Spleen (tissue), 11 donors: ENCODE results near the gene KDM2A. TPM values are rescaled to one million over a fixed set of nuclear protein-coding genes. Genes with fewer than 3 reads are reported as not detected.
A peak's percentile ranks its signal among the peaks of the same experiment; 100 is the strongest.

Source experiments
- DNase-seq: peaks from one replicate; pipeline ENCODE4 v3.0.0-alpha.2; 2020
- H3K27ac ChIP-seq, 8 donors: fragments of 200-600 bp; sonication (generic) in 7 of 8; 1 replicate in 4 of 8; 2 replicates in 4 of 8; pipeline versions ENCODE4 v1.5.0 to v1.8.0; 2016 to 2021; ENCODE audit warnings: inconsistent platforms in 4 of 8, mild to moderate bottlenecking in 4 of 8, moderate library complexity in 1 of 8
- H3K27me3 ChIP-seq, 7 donors: fragments of 200-600 bp; sonication (generic) in 6 of 7; replicated peaks in 1 of 7; 1 replicate in 4 of 7; 2 replicates in 3 of 7; pipeline versions ENCODE4 v1.5.0 to v1.8.0; 2016 to 2021; ENCODE audit warnings: inconsistent platforms in 3 of 7, mild to moderate bottlenecking in 1 of 7
- H3K36me3 ChIP-seq, 6 donors: fragments of 200-600 bp; sonication (generic) in 5 of 6; 1 replicate in 4 of 6; 2 replicates in 2 of 6; pipeline versions ENCODE4 v1.5.0 to v1.8.0; 2016 to 2021; ENCODE audit warnings: inconsistent platforms in 2 of 6
- H3K4me1 ChIP-seq, 6 donors: fragments of 200-600 bp; sonication (generic) in 5 of 6; 1 replicate in 3 of 6; 2 replicates in 3 of 6; pipeline versions ENCODE4 v1.5.0 to v1.8.0; 2016 to 2021; ENCODE audit warnings: inconsistent platforms in 3 of 6
- H3K4me3 ChIP-seq, 8 donors: fragments of 200-600 bp; sonication (generic) in 7 of 8; 1 replicate in 4 of 8; 2 replicates in 4 of 8; pipeline versions ENCODE4 v1.5.0 to v1.8.0; 2016 to 2021; ENCODE audit warnings: inconsistent platforms in 4 of 8, mild to moderate bottlenecking in 4 of 8, moderate library complexity in 2 of 8
- H3K9me3 ChIP-seq, 8 donors: fragments of 200-600 bp; sonication (generic) in 7 of 8; 1 replicate in 4 of 8; 2 replicates in 4 of 8; pipeline versions ENCODE4 v1.5.0 to v1.8.0; 2016 to 2021; ENCODE audit warnings: inconsistent platforms in 4 of 8
- POLR2A ChIP-seq, 3 donors: fragments of 450-650 bp; IDR thresholded peaks; one replicate each; pipeline ENCODE4 v1.5.1; 2017; ENCODE audit warnings: antibody characterized with exemption in 3 of 3, mild to moderate bottlenecking in 1 of 3
- POLR2AphosphoS5 ChIP-seq, 3 donors: sonication (generic); formaldehyde crosslinking; IDR thresholded peaks; one replicate each; pipeline ENCODE4 v1.5.1; 2017; ENCODE audit warnings: antibody characterized with exemption in 3 of 3
- WGBS, 5 donors: extraction: QIAGEN DNeasy Blood & Tissue Kit in 3 of 5; methylation state at CpG; one replicate each; pipeline versions ENCODE4 v1.1.5 to v1.1.7; 2013 to 2018; 5-methylcytosine and 5-hydroxymethylcytosine counted together
- intact Hi-C: fragments of 100-400 bp; cut with DNase I; formaldehyde crosslinking; loops from one replicate; pipeline ENCODE4 v1.15.0; 2023; ENCODE audit warnings: low total_unique reads
- polyA plus RNA-seq, 3 donors: library from polyadenylated mRNA; stranded (reverse); fragments of 200-250 nt; gene quantifications; one replicate each; pipeline ENCODE4 v1.2.1, GENCODE V29; 2013
- total RNA-seq, 7 donors: library from RNA; depleted of rRNA in 3 of 7; stranded (reverse); fragments of >200 nt in 3 of 7; fragmentation: NEBNext Ultra II Directional in 4 of 7; extraction: Animal tissue kit (Norgen Biotek cat#: 25700) in 4 of 7; gene quantifications; one replicate each; pipeline versions ENCODE4 v1.1.0 to v1.2.1, GENCODE V29; 2016 to 2021
- TF ChIP-seq, protein P1 (sequence below), 11 experiments: fragments of 200-600 bp in 7 of 11; fragments of 450-650 bp in 4 of 11; sonication (generic) in 4 of 11; IDR thresholded peaks in 8 of 11; conservative IDR thresholded peaks in 3 of 11; 1 replicate in 7 of 11; 2 replicates in 4 of 11; pipeline versions ENCODE4 v1.4.0 to v1.8.0; 2016 to 2021; ENCODE audit warnings: antibody characterized with exemption in 11 of 11, inconsistent platforms in 4 of 11, mild to moderate bottlenecking in 1 of 11
- donor health status: healthy with polysubstance abuse.
- donor health status: DM: no; HTN: no; CAD: no; lungs with moderate emphysema.
- donor health status: DM: no; HTN: no; CAD: no.
- donor health status: Bipolar disorder and iron deficiency.
- donor health status: healthy.
- donor health status: DM: no; HTN: no; CAD: no.
- donor health status: DM: yes; HTN: yes; CAD: no.

KDM2A gene
- total and polyA plus RNA-seq, 10 donors = 18.5 to 149 (median 125) TPM

DNA sequence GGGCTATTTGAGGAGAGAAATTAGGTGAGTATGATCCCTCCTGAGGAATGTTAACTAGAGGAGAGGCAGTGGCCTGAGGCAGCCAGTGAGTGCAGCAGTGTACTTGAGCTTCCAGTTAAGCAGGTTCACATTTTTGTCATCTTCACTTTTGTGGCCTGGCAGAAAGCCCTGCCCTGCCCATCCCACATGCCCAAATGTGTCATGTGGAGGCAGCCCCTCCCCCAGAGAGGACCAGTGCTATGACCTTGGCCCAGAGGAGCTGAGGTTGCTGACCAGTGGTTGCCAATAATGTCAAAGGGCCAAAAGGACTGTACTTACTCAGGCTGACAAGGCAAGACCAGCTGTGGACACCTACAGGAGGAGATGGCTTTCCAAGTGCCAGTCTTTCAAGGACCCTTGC, 129.6 kb downstream of the KDM2A start:
- no peaks in the 10 kb centered on the region for H3K27me3 ChIP-seq
- no peak overlapping the region for H3K4me3 ChIP-seq
- DNase-seq = no peak
- H3K27ac ChIP-seq = peak overlapping the region in 2 of 8 donors; percentile 7 to 59
- intact Hi-C loops = no loop called here
- H3K4me1 ChIP-seq = peaks cover 4 to 76% (median 24%) of the 10 kb centered on the region in 6 donors
- TF ChIP-seq POLR2AphosphoS5 (IDR thresholded peaks at IDR 0.05) = peak in 2 of 3 donors; percentile 35 to 41
- no peak for TF ChIP-seq POLR2A (IDR thresholded peaks at IDR 0.05)
- no peaks in the 10 kb centered on the region for H3K9me3 ChIP-seq
- peaks cover 7 to 100% (median 100%) of the 10 kb centered on the region in 6 donors for H3K36me3 ChIP-seq

DNA sequence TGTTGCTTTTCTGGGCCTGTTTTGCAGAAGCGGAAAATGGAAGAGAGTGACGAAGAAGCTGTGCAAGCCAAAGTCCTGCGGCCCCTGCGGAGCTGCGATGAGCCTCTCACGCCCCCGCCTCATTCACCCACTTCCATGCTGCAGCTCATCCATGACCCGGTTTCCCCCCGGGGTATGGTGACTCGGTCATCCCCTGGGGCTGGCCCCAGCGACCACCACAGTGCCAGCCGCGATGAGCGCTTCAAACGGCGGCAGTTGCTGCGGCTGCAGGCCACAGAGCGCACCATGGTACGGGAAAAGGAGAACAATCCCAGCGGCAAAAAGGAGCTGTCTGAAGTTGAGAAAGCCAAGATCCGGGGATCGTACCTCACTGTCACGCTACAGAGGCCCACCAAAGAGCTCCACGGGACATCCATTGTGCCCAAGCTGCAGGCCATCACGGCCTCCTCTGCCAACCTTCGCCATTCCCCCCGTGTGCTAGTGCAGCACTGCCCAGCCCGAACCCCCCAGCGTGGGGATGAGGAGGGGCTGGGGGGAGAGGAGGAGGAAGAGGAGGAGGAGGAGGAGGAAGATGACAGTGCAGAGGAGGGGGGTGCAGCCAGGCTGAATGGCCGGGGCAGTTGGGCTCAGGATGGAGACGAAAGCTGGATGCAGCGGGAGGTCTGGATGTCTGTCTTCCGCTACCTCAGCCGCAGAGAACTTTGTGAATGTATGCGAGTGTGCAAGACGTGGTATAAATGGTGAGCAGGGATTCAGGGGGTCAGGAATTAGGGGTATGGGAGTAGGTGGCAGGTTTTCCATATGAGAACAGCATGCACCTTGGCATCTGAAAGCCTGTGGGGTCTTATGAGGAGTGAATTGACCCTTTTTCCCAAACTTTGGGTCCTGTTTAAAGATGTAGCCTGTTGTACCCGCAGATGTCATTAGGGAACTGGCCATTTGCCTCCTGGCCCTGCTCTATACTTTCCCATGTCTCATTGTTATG, 131.3 kb downstream of the KDM2A start:
- Histone ChIP-seq H3K36me3 (peaks cover 18 to 100% (median 100%) of the 10 kb centered on the region in 6 donors), H3K4me1 (peaks cover 0 to 75% (median 19%) of the 10 kb centered on the region in 6 donors), H3K27me3 (no peaks in the 10 kb centered on the region), H3K4me3 (no peak overlapping the region), H3K27ac (peak overlapping the region in 1 of 8 donors; percentile 20), H3K9me3 (no peaks in the 10 kb centered on the region)
- intact Hi-C loops = loop anchor here (10.0 kb wide), 1 partner anchor 134 kb away; no protein-coding TSS in a partner anchor
- TF ChIP-seq, protein P1, sequence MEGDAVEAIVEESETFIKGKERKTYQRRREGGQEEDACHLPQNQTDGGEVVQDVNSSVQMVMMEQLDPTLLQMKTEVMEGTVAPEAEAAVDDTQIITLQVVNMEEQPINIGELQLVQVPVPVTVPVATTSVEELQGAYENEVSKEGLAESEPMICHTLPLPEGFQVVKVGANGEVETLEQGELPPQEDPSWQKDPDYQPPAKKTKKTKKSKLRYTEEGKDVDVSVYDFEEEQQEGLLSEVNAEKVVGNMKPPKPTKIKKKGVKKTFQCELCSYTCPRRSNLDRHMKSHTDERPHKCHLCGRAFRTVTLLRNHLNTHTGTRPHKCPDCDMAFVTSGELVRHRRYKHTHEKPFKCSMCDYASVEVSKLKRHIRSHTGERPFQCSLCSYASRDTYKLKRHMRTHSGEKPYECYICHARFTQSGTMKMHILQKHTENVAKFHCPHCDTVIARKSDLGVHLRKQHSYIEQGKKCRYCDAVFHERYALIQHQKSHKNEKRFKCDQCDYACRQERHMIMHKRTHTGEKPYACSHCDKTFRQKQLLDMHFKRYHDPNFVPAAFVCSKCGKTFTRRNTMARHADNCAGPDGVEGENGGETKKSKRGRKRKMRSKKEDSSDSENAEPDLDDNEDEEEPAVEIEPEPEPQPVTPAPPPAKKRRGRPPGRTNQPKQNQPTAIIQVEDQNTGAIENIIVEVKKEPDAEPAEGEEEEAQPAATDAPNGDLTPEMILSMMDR (IDR thresholded peaks at IDR 0.05 in 8 of 11, conservative IDR thresholded peaks at IDR 0.05 in 3 of 11) = no peak
- TF ChIP-seq POLR2AphosphoS5 (IDR thresholded peaks at IDR 0.05) = peak; percentile 32 to 78 (median 47)
- DNase-seq = no peak
- 93 to 95% (median 94%) methylated on average over 37 of the region's 37 CpGs for WGBS, 5 donors

DNA sequence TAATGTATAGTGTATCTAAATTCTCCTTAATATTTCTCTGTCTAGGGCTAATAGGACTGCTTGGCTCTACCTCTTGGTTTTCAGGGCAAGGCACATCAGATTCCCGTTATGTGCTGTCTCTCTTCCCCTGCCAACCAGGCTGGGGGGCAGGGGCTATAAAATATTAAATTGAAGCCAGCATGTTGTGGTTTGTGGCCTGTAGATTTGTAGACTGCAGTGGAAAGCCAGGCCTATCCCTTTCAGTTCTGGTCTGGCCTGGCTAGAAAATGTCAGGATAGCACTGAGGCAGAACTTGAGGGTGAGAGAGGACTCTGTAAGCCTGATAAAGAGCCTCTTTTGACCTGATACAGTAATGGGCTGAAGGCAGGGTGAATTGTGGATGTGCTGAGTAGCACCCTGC, 132.8 kb downstream of the KDM2A start:
- intact Hi-C loops = loop anchor here (10.0 kb wide), 1 partner anchor 133 kb away; no protein-coding TSS in a partner anchor
- H3K27me3 ChIP-seq = no peaks in the 10 kb centered on the region
- H3K36me3 ChIP-seq = peaks cover 18 to 100% (median 100%) of the 10 kb centered on the region in 6 donors
- peaks cover 0 to 79% (median 22%) of the 10 kb centered on the region in 6 donors for H3K4me1 ChIP-seq
- WGBS, 5 donors = 88 to 97% (median 95%) methylated on average over 1 of the region's 1 CpG
- H3K4me3 ChIP-seq = no peak overlapping the region
- TF ChIP-seq, protein P1 (IDR thresholded peaks at IDR 0.05 in 8 of 11, conservative IDR thresholded peaks at IDR 0.05 in 3 of 11) = no peak
- peak in 1 of 3 donors; percentile 15 for TF ChIP-seq POLR2AphosphoS5 (IDR thresholded peaks at IDR 0.05)
- TF ChIP-seq POLR2A (IDR thresholded peaks at IDR 0.05) = no peak
- no peaks in the 10 kb centered on the region for H3K9me3 ChIP-seq
- no peak for DNase-seq
- peak overlapping the region in 1 of 8 donors; percentile 64 for H3K27ac ChIP-seq

DNA sequence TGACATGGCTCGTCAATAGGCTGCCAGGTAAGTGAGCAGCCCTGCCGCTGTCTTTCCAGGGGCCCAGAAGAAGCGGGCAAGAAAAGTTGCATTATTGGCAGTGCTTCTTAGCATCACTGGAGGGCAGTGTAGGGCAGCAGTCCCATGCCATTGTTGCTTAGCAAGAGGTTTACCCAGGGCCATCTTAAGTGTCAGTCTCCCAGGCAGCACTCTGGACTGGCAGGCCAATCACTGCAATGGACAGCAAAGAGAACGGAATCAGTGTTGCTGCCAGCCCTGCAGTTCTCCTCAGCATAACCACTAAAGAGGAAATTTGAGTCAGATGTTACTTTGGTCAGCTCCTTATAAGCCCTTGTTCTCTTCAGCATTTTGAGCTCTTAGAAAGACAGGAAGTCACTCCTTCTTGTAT, 133.8 kb downstream of the KDM2A start:
- DNase-seq = no peak
- Histone ChIP-seq H3K36me3 (peaks cover 18 to 98% (median 95%) of the 10 kb centered on the region in 6 donors), H3K4me1 (peaks cover 0 to 85% (median 23%) of the 10 kb centered on the region in 6 donors), H3K4me3 (no peak overlapping the region), H3K27me3 (no peaks in the 10 kb centered on the region), H3K9me3 (no peaks in the 10 kb centered on the region), H3K27ac (peak overlapping the region in 4 of 8 donors; percentile 24 to 64 (median 46))
- intact Hi-C loops = loop anchor here (10.0 kb wide), 1 partner anchor 132 kb away; no protein-coding TSS in a partner anchor
- 72 to 82% (median 77%) methylated on average over 4 of the region's 4 CpGs for WGBS, 5 donors
- TF ChIP-seq, protein P1 (IDR thresholded peaks at IDR 0.05 in 8 of 11, conservative IDR thresholded peaks at IDR 0.05 in 3 of 11) = peak in 5 of 11 experiments; percentile 29 to 47 (median 32)
- TF ChIP-seq POLR2AphosphoS5 (IDR thresholded peaks at IDR 0.05) (peak in 2 of 3 donors; percentile 41 to 70), POLR2A (IDR thresholded peaks at IDR 0.05) (no peak)
